HEK293 (cell line): ENCODE data around the gene RNF6.
A peak's percentile ranks its signal among the peaks of the same experiment; 100 is the strongest.

Experiments used
- CTCF ChIA-PET: fragments of 350-600 bp; formaldehyde crosslinking; extraction: SDS; loops from one replicate; lab custom pipeline; 2021; ENCODE audit warnings: antibody characterized with exemption; lab: Yijun Ruan, JAX
- POLR2A ChIA-PET: fragments of 300-600 bp; formaldehyde crosslinking; extraction: SDS; loops from one replicate; lab custom pipeline; 2020; ENCODE audit warnings: antibody characterized with exemption, inconsistent platforms; lab: Yijun Ruan, JAX
- H3K27ac ChIP-seq: fragments of 200-500 bp; sonication (Bioruptor generic); 2 replicates; pipeline ENCODE4 v1.5.1; 2014; ENCODE audit warnings: low read depth, low read length, control low read depth, inconsistent platforms; ENCODE audit errors: extremely low read depth
- H3K36me3 ChIP-seq, 2 experiments: fragments of 200-500 bp in 1 of 2; sonication (Bioruptor generic) in 1 of 2; 1 replicate in 1 of 2; 2 replicates in 1 of 2; pipeline ENCODE4 v1.5.1; 2014 to 2017; ENCODE audit warnings: inconsistent platforms in 2 of 2, low read length in 2 of 2; ENCODE audit not compliant: control insufficient read depth in 2 of 2, insufficient read depth in 1 of 2
- H3K4me1 ChIP-seq: fragments of 200-500 bp; sonication (Bioruptor generic); 2 replicates; pipeline ENCODE4 v1.5.1; 2014; ENCODE audit warnings: mild to moderate bottlenecking, low read length, inconsistent platforms; ENCODE audit not compliant: control insufficient read depth, insufficient read depth
- H3K4me3 ChIP-seq: 2 replicates; pipeline ENCODE4 v1.5.1; 2011; ENCODE audit warnings: low read depth, mild to moderate bottlenecking, control low read depth, low read length, moderate library complexity
- H3K9me3 ChIP-seq: fragments of 200-500 bp; sonication (Bioruptor generic); 2 replicates; pipeline ENCODE4 v1.5.1; 2014; ENCODE audit warnings: low read depth, low read length, inconsistent platforms; ENCODE audit not compliant: control insufficient read depth, insufficient read depth
- MZF1 ChIP-seq: fragments of 450-650 bp; formaldehyde crosslinking; IDR thresholded peaks from 2 replicates; pipeline ENCODE4 v1.5.1; 2017; ENCODE audit warnings: missing biosample characterization, missing genetic modification characterization, borderline replicate concordance
- OVOL3 ChIP-seq: fragments of 450-650 bp; formaldehyde crosslinking; IDR thresholded peaks from 2 replicates; pipeline ENCODE4 v1.5.1; 2016; ENCODE audit warnings: missing biosample characterization, missing genetic modification characterization
- RBAK ChIP-seq: fragments of 450-650 bp; formaldehyde crosslinking; IDR thresholded peaks from 2 replicates; pipeline ENCODE4 v1.5.1; 2016; ENCODE audit warnings: missing biosample characterization, missing genetic modification characterization
- SETDB1 ChIP-seq: IDR thresholded peaks from one replicate; pipeline ENCODE4 v1.6.1; 2017; ENCODE audit warnings: mild to moderate bottlenecking, low read length, moderate library complexity, mixed read lengths; ENCODE audit not compliant: insufficient read length
- TRIM28 ChIP-seq: IDR thresholded peaks from 2 replicates; pipeline ENCODE4 v1.6.1; 2011; ENCODE audit warnings: low read length, control low read depth, borderline replicate concordance
- WT1 ChIP-seq: fragments of 450-650 bp; formaldehyde crosslinking; IDR thresholded peaks from 2 replicates; pipeline ENCODE4 v1.5.1; 2016; ENCODE audit warnings: missing biosample characterization, missing genetic modification characterization
- YY1 ChIP-seq: fragments of 450-650 bp; formaldehyde crosslinking; IDR thresholded peaks from 2 replicates; pipeline ENCODE4 v1.5.1; 2018; ENCODE audit warnings: missing biosample characterization, missing genetic modification characterization
- ZBTB44 ChIP-seq: fragments of 450-650 bp; IDR thresholded peaks from 2 replicates; pipeline ENCODE4 v1.5.1; 2018; ENCODE audit warnings: missing biosample characterization, mild to moderate bottlenecking, missing genetic modification characterization
- ZNF416 ChIP-seq: fragments of 450-650 bp; formaldehyde crosslinking; IDR thresholded peaks from 2 replicates; pipeline ENCODE4 v1.5.1; 2016; ENCODE audit warnings: missing biosample characterization, missing genetic modification characterization
- ZNF510 ChIP-seq: fragments of 450-650 bp; formaldehyde crosslinking; IDR thresholded peaks from 2 replicates; pipeline ENCODE4 v1.5.1; 2018; ENCODE audit warnings: mild to moderate bottlenecking, missing genetic modification characterization, missing biosample characterization; ENCODE audit not compliant: insufficient replicate concordance
- ZNF549 ChIP-seq: fragments of 450-650 bp; IDR thresholded peaks from 2 replicates; pipeline ENCODE4 v1.5.1; 2018; ENCODE audit warnings: missing biosample characterization, missing genetic modification characterization, mild to moderate bottlenecking, inconsistent platforms, moderate library complexity
- ZNF654 ChIP-seq: fragments of 450-650 bp; formaldehyde crosslinking; IDR thresholded peaks from 2 replicates; pipeline ENCODE4 v1.5.1; 2016; ENCODE audit warnings: low read depth, missing biosample characterization, missing genetic modification characterization
- ZNF660 ChIP-seq: fragments of 450-650 bp; IDR thresholded peaks from 2 replicates; pipeline ENCODE4 v1.5.1; 2018; ENCODE audit warnings: missing biosample characterization, mild to moderate bottlenecking, missing genetic modification characterization
- ZNF747 ChIP-seq: fragments of 450-650 bp; formaldehyde crosslinking; IDR thresholded peaks from 2 replicates; pipeline ENCODE4 v1.5.1; 2016; ENCODE audit warnings: missing biosample characterization, missing genetic modification characterization
- TF ChIP-seq, protein P1 (sequence below): fragments of 450-650 bp; formaldehyde crosslinking; IDR thresholded peaks from 2 replicates; pipeline ENCODE4 v1.5.1; 2016; ENCODE audit warnings: missing biosample characterization, missing genetic modification characterization
- TF ChIP-seq, protein P2 (sequence below): fragments of 450-650 bp; formaldehyde crosslinking; IDR thresholded peaks from 2 replicates; pipeline ENCODE4 v1.5.1; 2016; ENCODE audit warnings: missing biosample characterization, missing genetic modification characterization, borderline replicate concordance
- TF ChIP-seq, protein P3 (sequence below): fragments of 450-650 bp; formaldehyde crosslinking; IDR thresholded peaks from 2 replicates; pipeline ENCODE4 v1.5.1; 2017; ENCODE audit warnings: missing biosample characterization, missing genetic modification characterization
- TF ChIP-seq, protein P4 (sequence below): fragments of 450-650 bp; formaldehyde crosslinking; IDR thresholded peaks from 2 replicates; pipeline ENCODE4 v1.5.1; 2016; ENCODE audit warnings: missing biosample characterization, missing genetic modification characterization

Gene RNF6

GRCh38 chr13:26185720-26186117 is 36.4 kb downstream of the RNF6 start:
- Histone ChIP-seq H3K4me1 (no peaks in the 10 kb centered on the region), H3K9me3 (no peaks in the 10 kb centered on the region), H3K27ac (no peak overlapping the region; the same call in 1 of the 2 replicates), H3K36me3 (no peaks in the 10 kb centered on the region), H3K4me3 (no peak overlapping the region)
- POLR2A ChIA-PET: no interaction called here
- TF ChIP-seq, protein P1, sequence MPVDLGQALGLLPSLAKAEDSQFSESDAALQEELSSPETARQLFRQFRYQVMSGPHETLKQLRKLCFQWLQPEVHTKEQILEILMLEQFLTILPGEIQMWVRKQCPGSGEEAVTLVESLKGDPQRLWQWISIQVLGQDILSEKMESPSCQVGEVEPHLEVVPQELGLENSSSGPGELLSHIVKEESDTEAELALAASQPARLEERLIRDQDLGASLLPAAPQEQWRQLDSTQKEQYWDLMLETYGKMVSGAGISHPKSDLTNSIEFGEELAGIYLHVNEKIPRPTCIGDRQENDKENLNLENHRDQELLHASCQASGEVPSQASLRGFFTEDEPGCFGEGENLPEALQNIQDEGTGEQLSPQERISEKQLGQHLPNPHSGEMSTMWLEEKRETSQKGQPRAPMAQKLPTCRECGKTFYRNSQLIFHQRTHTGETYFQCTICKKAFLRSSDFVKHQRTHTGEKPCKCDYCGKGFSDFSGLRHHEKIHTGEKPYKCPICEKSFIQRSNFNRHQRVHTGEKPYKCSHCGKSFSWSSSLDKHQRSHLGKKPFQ: no peak
- TF ChIP-seq ZNF416 (tag by site-specific recombination) (no peak), ZBTB44 (no peak), MZF1 (tag by site-specific recombination) (no peak), SETDB1 (no peak), ZNF510 (tag by site-specific recombination) (no peak), ZNF660 (tag by site-specific recombination) (no peak), ZNF549 (tag by site-specific recombination) (no peak), OVOL3 (no peak), ZNF747 (tag by site-specific recombination) (no peak), RBAK (no peak), WT1 (tag by site-specific recombination) (no peak), YY1 (tag by site-specific recombination) (no peak)
- TF ChIP-seq, protein P2, sequence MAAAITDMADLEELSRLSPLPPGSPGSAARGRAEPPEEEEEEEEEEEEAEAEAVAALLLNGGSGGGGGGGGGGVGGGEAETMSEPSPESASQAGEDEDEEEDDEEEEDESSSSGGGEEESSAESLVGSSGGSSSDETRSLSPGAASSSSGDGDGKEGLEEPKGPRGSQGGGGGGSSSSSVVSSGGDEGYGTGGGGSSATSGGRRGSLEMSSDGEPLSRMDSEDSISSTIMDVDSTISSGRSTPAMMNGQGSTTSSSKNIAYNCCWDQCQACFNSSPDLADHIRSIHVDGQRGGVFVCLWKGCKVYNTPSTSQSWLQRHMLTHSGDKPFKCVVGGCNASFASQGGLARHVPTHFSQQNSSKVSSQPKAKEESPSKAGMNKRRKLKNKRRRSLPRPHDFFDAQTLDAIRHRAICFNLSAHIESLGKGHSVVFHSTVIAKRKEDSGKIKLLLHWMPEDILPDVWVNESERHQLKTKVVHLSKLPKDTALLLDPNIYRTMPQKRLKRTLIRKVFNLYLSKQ (tag by site-specific recombination): no peak
- TF ChIP-seq, protein P3, sequence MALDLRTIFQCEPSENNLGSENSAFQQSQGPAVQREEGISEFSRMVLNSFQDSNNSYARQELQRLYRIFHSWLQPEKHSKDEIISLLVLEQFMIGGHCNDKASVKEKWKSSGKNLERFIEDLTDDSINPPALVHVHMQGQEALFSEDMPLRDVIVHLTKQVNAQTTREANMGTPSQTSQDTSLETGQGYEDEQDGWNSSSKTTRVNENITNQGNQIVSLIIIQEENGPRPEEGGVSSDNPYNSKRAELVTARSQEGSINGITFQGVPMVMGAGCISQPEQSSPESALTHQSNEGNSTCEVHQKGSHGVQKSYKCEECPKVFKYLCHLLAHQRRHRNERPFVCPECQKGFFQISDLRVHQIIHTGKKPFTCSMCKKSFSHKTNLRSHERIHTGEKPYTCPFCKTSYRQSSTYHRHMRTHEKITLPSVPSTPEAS (tag by site-specific recombination): no peak
- CTCF ChIA-PET: interaction anchor here (0.6 to 4.8 kb wide), 17 partner anchors 9 to 639 kb away, joined by 3 to 52 read pairs (median 5); no protein-coding TSS in a partner anchor

DNA sequence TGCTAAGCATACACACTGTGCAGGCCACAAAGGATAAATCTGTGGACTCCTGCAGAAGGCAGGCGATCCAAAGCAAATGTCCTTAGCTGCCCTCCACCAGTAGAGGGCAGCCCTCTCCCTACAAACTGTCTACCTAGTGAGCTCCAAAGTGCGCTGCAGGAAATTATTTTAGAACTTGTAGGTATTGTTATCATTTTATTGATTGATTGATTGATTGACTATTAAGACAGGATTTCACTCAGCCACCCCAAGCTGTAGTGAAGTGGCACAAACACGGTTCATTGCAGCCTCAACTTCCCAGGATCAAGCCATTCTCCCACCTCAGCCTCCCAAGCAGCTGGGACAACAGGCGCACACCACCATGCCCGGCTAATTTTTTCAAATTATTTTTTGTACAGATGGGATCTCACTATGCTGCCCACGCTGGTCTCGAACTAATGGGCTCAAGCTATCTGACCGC is 37.3 kb downstream of the RNF6 start:
- Histone ChIP-seq H3K4me3 (no peak overlapping the region), H3K36me3 (no peaks in the 10 kb centered on the region), H3K4me1 (no peaks in the 10 kb centered on the region), H3K9me3 (no peaks in the 10 kb centered on the region), H3K27ac (no peak overlapping the region)
- ChIA-PET CTCF (interaction anchor here (0.5 to 4.8 kb wide), 36 partner anchors 9 to 746 kb away, joined by 3 to 52 read pairs (median 4); no protein-coding TSS in a partner anchor), POLR2A (interaction anchor here (0.9 kb wide), 2 partner anchors 312 to 514 kb away, joined by 3 to 4 read pairs; no protein-coding TSS in a partner anchor)
- TF ChIP-seq ZNF654 (tag by site-specific recombination) (peak; percentile 78), TRIM28 (no peak)
- TF ChIP-seq, protein P4, sequence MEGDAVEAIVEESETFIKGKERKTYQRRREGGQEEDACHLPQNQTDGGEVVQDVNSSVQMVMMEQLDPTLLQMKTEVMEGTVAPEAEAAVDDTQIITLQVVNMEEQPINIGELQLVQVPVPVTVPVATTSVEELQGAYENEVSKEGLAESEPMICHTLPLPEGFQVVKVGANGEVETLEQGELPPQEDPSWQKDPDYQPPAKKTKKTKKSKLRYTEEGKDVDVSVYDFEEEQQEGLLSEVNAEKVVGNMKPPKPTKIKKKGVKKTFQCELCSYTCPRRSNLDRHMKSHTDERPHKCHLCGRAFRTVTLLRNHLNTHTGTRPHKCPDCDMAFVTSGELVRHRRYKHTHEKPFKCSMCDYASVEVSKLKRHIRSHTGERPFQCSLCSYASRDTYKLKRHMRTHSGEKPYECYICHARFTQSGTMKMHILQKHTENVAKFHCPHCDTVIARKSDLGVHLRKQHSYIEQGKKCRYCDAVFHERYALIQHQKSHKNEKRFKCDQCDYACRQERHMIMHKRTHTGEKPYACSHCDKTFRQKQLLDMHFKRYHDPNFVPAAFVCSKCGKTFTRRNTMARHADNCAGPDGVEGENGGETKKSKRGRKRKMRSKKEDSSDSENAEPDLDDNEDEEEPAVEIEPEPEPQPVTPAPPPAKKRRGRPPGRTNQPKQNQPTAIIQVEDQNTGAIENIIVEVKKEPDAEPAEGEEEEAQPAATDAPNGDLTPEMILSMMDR: peak; percentile 38; the same call in 1 of the 2 replicates
- TF ChIP-seq, all 188 proteins: peak for 2
